ENCODE data around the gene MLLT6.

MLLT6 gene

GRCh38 chr17:38676706-38677504 lies 28.2 kb upstream of the MLLT6 start:
- peak; percentile 76 for DNase-seq

GRCh38 chr17:38677819-38678218 lies 27.3 kb upstream of the MLLT6 start:
- no peak for DNase-seq

GRCh38 chr17:38681096-38681495 lies 24.0 kb upstream of the MLLT6 start:
- no peak for DNase-seq

DNA sequence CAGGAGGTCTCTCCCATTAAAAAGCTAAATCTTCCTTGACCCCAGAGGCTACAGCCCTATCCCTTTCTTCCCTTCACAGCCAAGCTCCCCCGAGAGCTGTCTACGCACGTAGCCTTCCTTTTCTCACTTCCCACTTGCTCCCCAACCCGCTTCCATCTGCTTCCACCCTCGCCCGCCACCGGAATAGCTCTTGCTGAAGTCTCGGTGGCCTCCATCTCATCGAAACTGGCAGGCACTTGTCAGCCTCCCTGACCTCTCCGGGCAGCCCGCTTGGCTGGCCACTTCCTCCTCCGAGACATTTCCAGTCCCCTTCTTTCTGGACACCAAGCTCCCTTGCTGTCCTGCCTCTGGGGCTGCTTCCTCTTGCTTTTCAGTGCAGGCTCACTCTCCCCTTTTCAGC lies 19.6 kb upstream of the MLLT6 start:
- DNase-seq: no peak

DNA sequence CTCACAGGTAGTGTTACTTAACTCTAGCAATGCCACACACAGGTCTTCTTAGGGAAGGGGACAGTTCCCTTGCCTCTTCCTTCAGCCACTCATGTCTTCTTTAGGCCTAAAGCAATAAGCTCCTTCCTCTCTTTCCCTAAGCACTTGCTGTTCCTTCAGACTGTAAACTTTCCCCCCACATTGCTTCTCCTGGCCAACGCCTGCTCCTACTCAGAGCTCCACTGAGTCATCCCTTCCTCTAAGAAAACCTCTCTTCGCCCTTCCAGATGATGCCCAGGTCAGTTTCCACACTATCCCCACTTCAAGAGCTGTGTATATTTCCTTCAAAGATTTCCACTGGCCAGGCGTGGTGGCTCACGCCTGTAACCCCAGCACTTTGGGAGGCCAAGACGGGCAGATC lies 17.8 kb upstream of the MLLT6 start:
- DNase-seq: no peak

DNA sequence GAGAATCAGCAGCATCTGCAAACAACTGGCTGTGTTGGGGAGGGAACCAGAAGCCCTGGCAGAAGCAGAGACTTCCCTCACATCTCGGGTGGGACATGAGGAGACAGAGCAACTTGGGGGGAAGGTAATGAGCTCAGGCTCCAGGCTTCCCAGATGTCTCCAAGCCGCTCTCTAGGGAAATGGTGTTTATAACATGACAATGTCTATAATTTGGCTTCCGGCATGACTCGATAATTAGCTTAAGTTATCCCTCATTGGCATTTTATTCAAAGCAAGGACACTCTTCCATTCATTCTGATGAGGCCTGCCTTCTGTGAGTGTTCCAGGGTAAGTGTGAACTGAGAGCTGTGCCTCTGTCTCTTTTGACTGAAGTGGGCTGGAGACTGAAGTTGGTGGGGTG lies 14.7 kb upstream of the MLLT6 start:
- no peak for DNase-seq

GRCh38 chr17:38691154-38691553 lies 13.9 kb upstream of the MLLT6 start:
- no peak for DNase-seq

GRCh38 chr17:38693700-38694329 lies 11.3 kb upstream of the MLLT6 start:
- DNase-seq: peak; percentile 34

GRCh38 chr17:38697061-38697820 lies 7.8 kb upstream of the MLLT6 start:
- DNase-seq: no peak

- DNase-seq: no peak
These were observed 6.3 kb upstream of the MLLT6 start for GRCh38 chr17:38698760-38699159.

GRCh38 chr17:38701504-38702165 lies 3.4 kb upstream of the MLLT6 start:
- no peak for DNase-seq

GRCh38 chr17:38702166-38702915 lies 2.7 kb upstream of the MLLT6 start:
- DNase-seq: peak; percentile 88

GRCh38 chr17:38702916-38703741 lies 1.9 kb upstream of the MLLT6 start:
- no peak for DNase-seq

DNA sequence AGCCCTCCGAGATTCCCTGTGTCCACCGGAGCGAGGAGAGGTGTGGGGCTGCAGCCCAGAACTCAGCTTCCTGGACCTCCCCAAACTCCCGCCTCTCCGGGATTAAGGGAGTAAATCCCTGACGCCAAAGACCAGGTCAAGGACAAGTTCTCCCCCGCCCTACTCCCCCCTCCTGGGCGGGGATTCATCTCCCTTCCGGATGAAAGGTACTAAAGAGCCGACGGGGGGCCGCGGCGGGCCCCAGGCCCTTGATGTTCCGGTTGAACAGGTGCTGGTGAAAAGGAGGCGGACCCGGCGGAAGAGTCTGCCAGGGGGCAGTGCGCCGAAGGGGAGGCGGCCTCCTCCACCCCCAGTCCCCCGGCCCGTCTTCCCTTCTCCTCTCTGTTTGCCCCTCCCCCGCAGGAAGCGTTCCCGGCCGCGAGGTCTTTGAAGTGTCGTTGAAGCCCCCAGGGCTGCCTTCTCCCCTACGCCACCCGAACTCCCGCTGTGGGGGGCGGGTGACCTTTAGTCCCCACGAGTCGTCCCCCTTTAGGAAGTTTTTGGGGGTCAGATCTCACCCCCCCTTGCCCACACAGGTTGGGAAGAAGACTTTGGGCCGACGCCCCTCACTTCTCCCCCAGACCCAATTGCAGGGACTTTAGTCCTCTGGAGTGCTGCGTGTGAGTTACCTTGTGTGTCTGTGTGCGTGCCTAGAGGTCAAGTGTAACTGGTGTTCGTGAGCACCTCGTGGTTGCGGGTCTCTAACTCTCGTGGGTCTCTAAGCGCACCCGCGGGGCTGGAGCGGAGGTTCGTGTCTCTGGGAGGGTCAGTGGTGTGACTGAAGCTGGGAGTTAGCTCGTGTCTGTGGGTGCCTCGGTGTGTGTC lies 1.1 kb upstream of the MLLT6 start:
- DNase-seq: no peak

DNA sequence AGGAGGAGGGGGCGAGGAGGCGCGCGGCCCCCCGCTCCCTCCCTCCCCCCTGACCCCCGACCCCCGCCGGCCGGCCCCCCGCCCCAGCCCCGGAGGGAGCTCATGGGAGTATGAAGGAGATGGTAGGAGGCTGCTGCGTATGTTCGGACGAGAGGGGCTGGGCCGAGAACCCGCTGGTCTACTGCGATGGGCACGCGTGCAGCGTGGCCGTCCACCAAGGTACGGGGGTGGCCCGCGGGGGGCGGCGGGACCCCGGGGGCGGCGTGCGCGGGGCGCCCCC lies 390 bp downstream of the MLLT6 start:
- DNase-seq: no peak

DNA sequence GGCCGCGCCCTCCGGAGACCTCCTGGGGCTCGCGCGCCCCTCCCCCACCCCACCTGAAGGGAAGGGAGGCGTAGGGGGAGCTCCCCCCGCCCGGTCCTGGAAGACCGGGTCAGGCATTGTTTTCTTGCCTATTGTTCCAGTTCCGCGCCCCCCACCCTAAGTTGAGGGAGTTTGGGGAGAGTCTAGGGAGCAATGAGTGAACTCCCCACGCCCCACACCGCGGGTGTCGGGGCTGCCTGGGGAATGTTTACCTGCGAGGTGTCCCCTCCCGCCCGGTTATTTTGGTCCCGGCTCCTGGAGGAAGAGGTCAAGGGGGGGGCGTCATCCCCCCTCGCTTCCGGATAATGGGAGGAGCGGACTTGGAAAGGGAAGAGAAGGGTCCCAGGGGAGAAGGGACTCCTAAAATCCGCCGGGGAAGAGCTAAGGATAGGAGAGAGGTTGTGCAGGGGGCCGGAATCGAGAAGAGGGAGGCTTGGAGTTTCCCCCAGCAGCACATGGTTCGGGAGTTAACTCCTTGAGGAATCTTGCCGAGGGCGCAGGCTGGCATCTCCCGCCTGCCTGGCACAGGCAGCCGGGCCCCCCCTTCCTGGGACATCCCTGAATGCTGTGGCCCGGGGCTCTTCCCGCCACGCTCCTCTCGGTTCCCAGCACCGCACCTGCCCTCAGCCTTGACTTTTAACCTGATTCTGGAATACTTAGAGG lies 881 bp downstream of the MLLT6 start:
- DNase-seq: peak; percentile 48

DNA sequence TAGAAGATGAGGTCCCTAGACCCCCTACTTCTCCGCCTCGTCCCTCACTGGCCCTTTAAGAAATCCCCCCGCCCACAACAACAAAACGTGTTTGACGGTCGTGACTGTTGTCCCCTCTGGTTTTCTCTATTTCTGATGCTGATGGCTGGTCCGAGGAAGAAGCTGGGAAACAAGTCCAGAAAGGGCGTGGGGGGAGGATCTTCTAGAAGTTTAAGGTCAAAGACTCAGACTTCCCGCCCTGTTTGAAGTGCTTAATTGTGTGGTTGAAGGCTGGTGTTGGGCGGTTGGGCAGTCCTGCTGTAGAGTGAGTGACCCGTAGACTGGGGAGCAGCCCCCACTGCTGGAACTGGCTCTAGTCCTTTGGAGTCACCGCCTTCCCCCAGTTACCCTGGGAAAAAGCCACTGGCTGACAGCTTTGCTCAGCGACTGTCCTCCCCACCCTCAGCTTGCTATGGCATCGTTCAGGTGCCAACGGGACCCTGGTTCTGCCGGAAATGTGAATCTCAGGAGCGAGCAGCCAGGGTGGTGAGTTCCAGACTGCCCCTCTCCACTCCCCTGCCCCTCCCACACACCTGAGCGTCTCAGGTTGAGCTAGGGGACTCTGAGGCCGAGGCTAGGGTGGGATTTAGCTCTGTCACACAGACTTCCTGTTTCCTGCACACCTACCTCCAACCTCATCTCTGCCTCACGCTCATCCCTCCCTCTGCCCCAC lies 1.6 kb downstream of the MLLT6 start:
- DNase-seq: no peak

GRCh38 chr17:38707678-38708351 lies 2.7 kb downstream of the MLLT6 start:
- no peak for DNase-seq

Measured in fibroblast of skin of right quadriceps (primary cell).